ENCODE data around the gene SHLD3.
A peak's percentile ranks its signal among the peaks of the same experiment; 100 is the strongest.
"Not testable (repeated sequence)": the region's sequence is repeated elsewhere in the genome, so short reads cannot be mapped to it uniquely, and the experiment has no call there.

Gene SHLD3

GRCh38 chr5:65624571-65625555 lies at the start of gene SHLD3, which contains the start of gene TRAPPC13:
TSS of gene SHLD3 (plus strand) at chr5:65625027. CDS start at chr5:65629588, 4,561 bp downstream.
TSS of gene TRAPPC13 (plus strand) at chr5:65625027. CDS start at chr5:65625061, 34 bp downstream.
- DNase-seq (ENCODE audit: low read depth), result peak; percentile 63

GRCh38 chr5:65577141-65577540 lies 47.7 kb upstream of the SHLD3 start:
- no peak for DNase-seq (ENCODE audit: low read depth)

GRCh38 chr5:65588694-65589093 lies 36.1 kb upstream of the SHLD3 start:
- no peak for DNase-seq (ENCODE audit: low read depth)

GRCh38 chr5:65601761-65602160 lies 23.1 kb upstream of the SHLD3 start:
- not testable (repeated sequence) for DNase-seq (ENCODE audit: low read depth)

- DNase-seq (ENCODE audit: low read depth), result no peak
Observed at GRCh38 chr5:65611524-65611923, 13.3 kb upstream of the SHLD3 start.

GRCh38 chr5:65612298-65612907 lies 12.4 kb upstream of the SHLD3 start:
- no peak for DNase-seq (ENCODE audit: low read depth)

GRCh38 chr5:65620021-65620420 lies 4.8 kb upstream of the SHLD3 start:
- no peak for DNase-seq (ENCODE audit: low read depth)

GRCh38 chr5:65621961-65622360 lies 2.9 kb upstream of the SHLD3 start:
- not testable (repeated sequence) for DNase-seq (ENCODE audit: low read depth)

GRCh38 chr5:65623482-65623881 lies 1.3 kb upstream of the SHLD3 start:
- DNase-seq (ENCODE audit: low read depth), result no peak

- peak; percentile 87 for DNase-seq (ENCODE audit: low read depth)
Observed at GRCh38 chr5:65624025-65624570, 729 bp upstream of the SHLD3 start, which contains the start of gene TRIM23. TSS of gene TRIM23 (minus strand) at chr5:65624333. CDS start at chr5:65624274, 59 bp downstream.

GRCh38 chr5:65625743-65626142 lies 916 bp downstream of the SHLD3 start:
- no peak for DNase-seq (ENCODE audit: low read depth)

- DNase-seq (ENCODE audit: low read depth), result no peak
Observed at GRCh38 chr5:65630981-65631380, 6.2 kb downstream of the SHLD3 start.

- no peak for DNase-seq (ENCODE audit: low read depth)
Observed at GRCh38 chr5:65640240-65640639, 15.4 kb downstream of the SHLD3 start.

- no peak for DNase-seq (ENCODE audit: low read depth)
Observed at GRCh38 chr5:65646938-65647337, 22.1 kb downstream of the SHLD3 start.

GRCh38 chr5:65647941-65648340 lies 23.1 kb downstream of the SHLD3 start:
- DNase-seq (ENCODE audit: low read depth), result no peak

GRCh38 chr5:65651144-65651543 lies 26.3 kb downstream of the SHLD3 start:
- no peak for DNase-seq (ENCODE audit: low read depth)

GRCh38 chr5:65654713-65655112 lies 29.9 kb downstream of the SHLD3 start:
- no peak for DNase-seq (ENCODE audit: low read depth)

- no peak for DNase-seq (ENCODE audit: low read depth)
Observed at GRCh38 chr5:65663804-65664521, 39.1 kb downstream of the SHLD3 start.

GRCh38 chr5:65668696-65669095 lies 43.9 kb downstream of the SHLD3 start:
- no peak for DNase-seq (ENCODE audit: low read depth)

GRCh38 chr5:65672796-65673195 lies 48.0 kb downstream of the SHLD3 start:
- DNase-seq (ENCODE audit: low read depth), result no peak

GRCh38 chr5:65674749-65675148 lies 49.9 kb downstream of the SHLD3 start:
- DNase-seq (ENCODE audit: low read depth), result no peak

GRCh38 chr5:65676056-65676455 lies 51.2 kb downstream of the SHLD3 start:
- not testable (repeated sequence) for DNase-seq (ENCODE audit: low read depth)

Data from activated T-helper 9 cell treated with anti-CD3 and anti-CD28 coated beads, Interleukin-2, amount 50 U/mL, for 16 hours (primary cell).